Motor neuron (in vitro differentiated cells): ENCODE data around the gene KLF6. TPM values are rescaled to one million over a fixed set of nuclear protein-coding genes. Genes with fewer than 3 reads are reported as not detected.
A peak's percentile ranks its signal among the peaks of the same experiment; 100 is the strongest.

Experiments used
- ATAC-seq, 8 experiments: fragments of 200-7000 bp; cut with Tn5 transposase; replicated peaks in 6 of 8; 2 replicates each; pipeline ENCODE4 v1.8.0; 2021; ENCODE audit warnings: mild to moderate bottlenecking in 8 of 8, moderate library complexity in 8 of 8
- H3K27ac ChIP-seq, 2 donors: fragments of 250-450 bp; sonication (Bioruptor Pico); 2 replicates each; pipeline ENCODE4 v1.9.0; 2021; ENCODE audit warnings: antibody characterized with exemption in 2 of 2, mild to moderate bottlenecking in 2 of 2, moderate library complexity in 1 of 2
- H3K4me1 ChIP-seq, 2 donors: fragments of 250-450 bp; sonication (Bioruptor Pico); replicated peaks in 1 of 2; 2 replicates each; pipeline ENCODE4 v1.6.1; 2021; ENCODE audit warnings: antibody characterized with exemption in 2 of 2, mild to moderate bottlenecking in 2 of 2, moderate library complexity in 1 of 2
- H3K4me3 ChIP-seq, 5 donors: fragments of 250-450 bp; sonication (Bioruptor Pico); 2 replicates each; pipeline ENCODE4 v1.9.0; 2021; ENCODE audit warnings: antibody characterized with exemption in 5 of 5, mild to moderate bottlenecking in 5 of 5, moderate library complexity in 4 of 5
- WGBS, 10 experiments: fragments of 450-650 bp; shearing (Covaris generic); methylation state at CpG; one replicate each; pipeline ENCODE4 v1.0.0; 2022; 5-methylcytosine and 5-hydroxymethylcytosine counted together
- in situ Hi-C, 9 experiments: fragments of 400-800 bp; cut with MboI; loops; one replicate each; pipeline ENCODE4 v1.15.0; 2021; ENCODE audit warnings: low sequenced_read_pairs in 9 of 9, low pct_unique_long_range_greater_than_20kb in 2 of 9; ENCODE audit not compliant: unreplicated experiment in 9 of 9
- total RNA-seq, 8 experiments: library from RNA; unstranded; fragments of 300-600 nt; gene quantifications; 2 replicates each; pipeline versions ENCODE4 v1.2.3 to v1.2.4, GENCODE V29; 2022

KLF6 gene
- total RNA-seq, 8 experiments from 2014 or later, result 7.9 to 30.7 (median 23.7) TPM

DNA sequence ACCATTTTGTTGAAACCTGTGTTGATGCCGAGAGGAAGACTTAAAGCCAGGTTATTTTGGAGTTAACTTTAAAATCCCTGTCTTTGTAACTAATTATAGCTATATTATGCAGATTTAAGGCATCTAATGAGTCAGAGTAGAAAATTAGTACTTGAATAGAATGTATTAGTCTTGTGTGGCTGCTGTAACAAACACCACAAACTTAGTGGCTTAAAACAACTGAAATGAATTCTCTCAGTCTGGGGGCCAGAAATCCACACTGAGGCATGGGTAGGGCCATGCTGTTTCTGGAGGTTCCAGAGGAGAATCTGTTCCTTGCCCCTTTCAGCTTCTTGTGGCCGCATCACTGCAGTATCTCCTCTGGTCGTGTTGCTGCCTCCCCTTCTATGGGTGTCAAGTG, 8.5 kb upstream of the KLF6 start:
- in situ Hi-C loops, result loop anchor here in 1 of 9 experiments (25.0 kb wide), 1 partner anchor 556 kb away; no protein-coding TSS in a partner anchor
- no peak overlapping the region for H3K4me3 ChIP-seq
- no peak for ATAC-seq
- WGBS, 10 experiments, result 67 to 100% (median 91%) methylated on average over 1 to 3 of the region's 3 CpGs; no CpG with 5 or more reads in 2 of the 10 experiments
- no peak overlapping the region for H3K27ac ChIP-seq
- H3K4me1 ChIP-seq, result peaks cover 0 to 5% of the 10 kb centered on the region in 2 donors

- ATAC-seq, result no peak
- no peak overlapping the region for H3K27ac ChIP-seq
- in situ Hi-C loops, result loop anchor here in 1 of 9 experiments (25.0 kb wide), 1 partner anchor 555 kb away; no protein-coding TSS in a partner anchor
- peaks cover 0 to 5% of the 10 kb centered on the region in 2 donors for H3K4me1 ChIP-seq
- WGBS, 10 experiments, result 40 to 73% (median 67%) methylated on average over 1 to 4 of the region's 4 CpGs; no CpG with 5 or more reads in 4 of the 10 experiments
- H3K4me3 ChIP-seq, result no peak overlapping the region
Observed at GRCh38 chr10:3792710-3793219, 7.8 kb upstream of the KLF6 start.

DNA sequence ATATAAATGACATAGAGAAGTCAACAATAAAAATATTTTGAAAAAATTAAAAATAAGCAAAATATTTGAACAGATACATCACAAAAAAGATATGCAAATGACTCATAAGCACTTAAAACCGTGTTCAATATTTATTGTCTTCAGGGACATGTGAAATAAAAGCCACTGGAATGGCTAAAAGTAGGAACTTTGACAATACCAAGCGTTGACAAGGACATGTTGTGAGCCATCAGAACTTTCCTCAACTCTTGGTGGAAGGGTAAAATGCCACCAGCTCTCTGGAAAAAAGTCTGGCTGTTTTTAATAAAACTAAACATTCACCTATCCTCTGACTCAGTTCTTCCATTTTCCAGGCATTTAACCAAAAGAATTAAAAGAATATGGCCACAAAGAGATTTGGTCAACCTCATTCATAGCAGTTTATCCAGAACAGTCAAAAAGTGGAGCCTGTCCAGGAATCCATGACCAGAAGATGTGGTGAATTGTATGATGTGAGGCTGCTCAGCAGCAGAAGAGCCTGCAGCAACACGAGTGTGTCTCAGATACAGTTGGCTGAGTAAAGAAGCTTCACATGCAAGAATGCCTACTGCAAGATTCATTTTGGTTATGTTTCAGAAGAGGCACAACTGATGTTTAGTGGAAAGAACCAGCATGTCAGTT, 7.1 kb upstream of the KLF6 start:
- in situ Hi-C loops, result loop anchor here in 1 of 9 experiments (25.0 kb wide), 1 partner anchor 555 kb away; no protein-coding TSS in a partner anchor
- H3K27ac ChIP-seq, result no peak overlapping the region
- H3K4me3 ChIP-seq, result no peak overlapping the region
- ATAC-seq, result no peak
- WGBS, 10 experiments, result 28 to 81% (median 55%) methylated on average over 1 to 3 of the region's 3 CpGs
- peaks cover 2 to 5% of the 10 kb centered on the region in 2 donors for H3K4me1 ChIP-seq

GRCh38 chr10:3790858-3791257, 5.8 kb upstream of the KLF6 start:
- Histone ChIP-seq H3K4me1 (peaks cover 13 to 14% of the 10 kb centered on the region in 2 donors), H3K27ac (no peak overlapping the region), H3K4me3 (no peak overlapping the region)
- 60 to 100% (median 90%) methylated on average over 1 to 4 of the region's 6 CpGs; no CpG with 5 or more reads in 2 of the 10 experiments for WGBS, 10 experiments
- no peak for ATAC-seq
- in situ Hi-C loops, result loop anchor here in 1 of 9 experiments (25.0 kb wide), 1 partner anchor 554 kb away; no protein-coding TSS in a partner anchor

DNA sequence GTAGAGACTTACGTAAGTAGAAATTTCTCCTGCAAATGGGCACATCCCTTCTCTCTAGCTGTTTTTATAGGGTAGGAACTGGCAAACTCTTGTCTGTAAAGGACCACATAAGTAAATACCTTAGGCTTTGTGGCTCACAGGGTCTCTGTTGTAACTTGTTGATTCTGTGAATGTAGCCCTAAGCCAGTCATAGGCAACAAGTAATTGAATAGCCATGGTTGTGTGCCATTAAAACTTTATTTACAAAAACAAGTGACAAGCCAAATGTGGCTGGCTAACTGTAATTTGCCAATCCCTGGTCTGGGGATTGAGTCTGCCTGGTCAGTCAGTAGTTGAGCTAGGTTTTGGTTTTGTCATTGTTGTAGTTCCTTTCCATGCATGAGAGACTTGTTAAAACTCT, 5.3 kb upstream of the KLF6 start:
- Histone ChIP-seq H3K4me1 (peaks cover 13 to 14% of the 10 kb centered on the region in 2 donors), H3K4me3 (no peak overlapping the region), H3K27ac (no peak overlapping the region)
- WGBS, 10 experiments, result 78 to 100% (median 100%) methylated on average over 1 of the region's 1 CpG
- in situ Hi-C loops, result loop anchor here in 1 of 9 experiments (25.0 kb wide), 1 partner anchor 553 kb away; no protein-coding TSS in a partner anchor
- ATAC-seq, result no peak

- Histone ChIP-seq H3K4me1 (peaks cover 13 to 14% of the 10 kb centered on the region in 2 donors), H3K4me3 (no peak overlapping the region), H3K27ac (no peak overlapping the region)
- in situ Hi-C loops, result loop anchor here in 1 of 9 experiments (25.0 kb wide), 1 partner anchor 552 kb away; no protein-coding TSS in a partner anchor
- no peak for ATAC-seq
- 59 to 100% (median 82%) methylated on average over 1 to 2 of the region's 2 CpGs; no CpG with 5 or more reads in 1 of the 10 experiments for WGBS, 10 experiments
Observed at GRCh38 chr10:3789621-3790020, 4.6 kb upstream of the KLF6 start.

DNA sequence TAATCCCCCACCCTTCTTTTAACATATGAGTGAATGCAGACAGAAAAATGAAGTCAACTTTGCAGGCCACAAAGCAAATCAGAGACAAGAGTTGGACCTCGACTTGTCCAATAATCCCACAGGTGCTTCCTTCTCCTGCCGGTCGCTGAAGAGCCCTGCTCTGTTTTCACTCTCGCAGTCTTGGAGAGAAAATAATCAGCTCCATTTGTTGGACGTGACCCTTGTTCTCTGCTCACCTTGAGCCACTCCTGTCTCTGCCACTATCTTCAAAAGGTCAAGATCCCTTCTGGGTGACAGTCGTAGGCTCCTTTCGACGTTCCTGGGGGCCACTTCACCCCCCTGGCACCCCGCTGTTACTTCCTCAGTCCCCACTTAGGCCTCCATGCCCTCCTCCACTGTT, 2.8 kb upstream of the KLF6 start:
- peaks cover 13 to 14% of the 10 kb centered on the region in 2 donors for H3K4me1 ChIP-seq
- WGBS, 10 experiments, result 75 to 100% (median 92%) methylated on average over 1 to 8 of the region's 9 CpGs; no CpG with 5 or more reads in 1 of the 10 experiments
- H3K27ac ChIP-seq, result no peak overlapping the region

DNA sequence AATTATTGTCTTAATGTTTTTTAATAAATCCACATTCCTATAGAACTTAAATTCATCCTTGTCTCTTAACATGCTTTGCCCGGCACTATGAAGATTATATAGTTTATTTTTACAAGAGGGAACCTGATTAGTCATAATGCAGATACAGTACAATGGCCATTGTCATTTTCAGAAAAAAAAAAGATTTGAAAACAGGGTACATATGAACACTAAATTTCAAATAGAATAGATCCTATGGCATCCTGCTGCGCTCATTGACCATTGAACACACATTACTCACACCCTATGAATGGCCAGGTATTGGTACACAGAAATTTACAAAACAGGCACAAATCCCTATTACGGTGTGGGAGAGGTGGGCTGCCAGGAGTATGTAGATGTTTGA, 2.0 kb upstream of the KLF6 start:
- ATAC-seq, result no peak
- WGBS, 10 experiments, result 80 to 100% (median 93%) methylated on average over 1 to 3 of the region's 3 CpGs; no CpG with 5 or more reads in 1 of the 10 experiments
- in situ Hi-C loops, result loop anchor here in 1 of 9 experiments (25.0 kb wide), 1 partner anchor 550 kb away; no protein-coding TSS in a partner anchor
- Histone ChIP-seq H3K4me1 (peaks cover 10 to 14% of the 10 kb centered on the region in 2 donors), H3K4me3 (no peak overlapping the region), H3K27ac (peak overlapping the region in 1 of 2 donors; percentile 99)

More for the DNA sequence above, 2.8 kb upstream of the KLF6 start:
- H3K4me3 ChIP-seq, result no peak overlapping the region
- in situ Hi-C loops, result loop anchor here in 1 of 9 experiments (25.0 kb wide), 1 partner anchor 551 kb away; no protein-coding TSS in a partner anchor
- no peak for ATAC-seq

GRCh38 chr10:3786295-3787015, 1.4 kb upstream of the KLF6 start:
- no peak for ATAC-seq
- in situ Hi-C loops, result loop anchor here in 1 of 9 experiments (25.0 kb wide), 1 partner anchor 549 kb away; no protein-coding TSS in a partner anchor
- H3K4me3 ChIP-seq, result peak overlapping the region; percentile 54 to 89 (median 67)

DNA sequence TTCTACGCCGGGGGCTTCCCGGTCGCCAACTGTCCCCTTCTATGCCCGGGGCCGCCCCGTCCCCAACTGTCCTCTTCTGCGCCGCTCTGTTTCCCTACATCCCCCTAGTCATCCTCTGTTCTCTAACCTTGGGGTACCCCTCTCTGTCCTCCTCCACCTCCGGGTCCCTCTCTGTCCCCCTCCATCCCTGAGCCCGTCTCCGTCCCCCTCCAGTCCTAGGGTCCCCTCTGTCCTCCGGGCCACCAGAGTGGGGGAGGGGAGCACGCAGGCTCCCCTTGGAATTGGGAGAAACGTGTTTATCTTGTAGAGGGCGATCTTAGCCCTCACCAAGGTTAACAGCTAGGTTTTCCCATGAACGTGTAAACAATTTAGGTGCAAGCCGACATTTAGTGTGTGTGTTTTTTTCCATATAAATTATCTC, 852 bp upstream of the KLF6 start:
- in situ Hi-C loops, result loop anchor here in 1 of 9 experiments (25.0 kb wide), 1 partner anchor 549 kb away; no protein-coding TSS in a partner anchor

More at GRCh38 chr10:3786295-3787015, 1.4 kb upstream of the KLF6 start:
- 17 to 91% (median 30%) methylated on average over 3 to 9 of the region's 18 CpGs; no CpG with 5 or more reads in 1 of the 10 experiments for WGBS, 10 experiments
- H3K27ac ChIP-seq, result peak overlapping the region; percentile 99
- H3K4me1 ChIP-seq, result peaks cover 16 to 19% of the 10 kb centered on the region in 2 donors

GRCh38 chr10:3785251-3785850, 342 bp upstream of the KLF6 start:
- in situ Hi-C loops, result loop anchor here in 1 of 9 experiments (25.0 kb wide), 1 partner anchor 548 kb away; no protein-coding TSS in a partner anchor
- no CpG with 5 or more reads among the region's 76 CpGs for WGBS, 10 experiments
- Histone ChIP-seq H3K4me3 (peak overlapping the region; percentile 70 to 90 (median 84)), H3K4me1 (peaks cover 27 to 30% of the 10 kb centered on the region in 2 donors), H3K27ac (peak overlapping the region; percentile 99)
- peak; percentile 58 to 88 (median 82) for ATAC-seq

More for the DNA sequence above, 852 bp upstream of the KLF6 start:
- peaks cover 22 to 25% of the 10 kb centered on the region in 2 donors for H3K4me1 ChIP-seq
- WGBS, 10 experiments, result 0 to 9% (median 0%) methylated on average over 2 to 6 of the region's 18 CpGs; no CpG with 5 or more reads in 5 of the 10 experiments
- peak in 4 of 8 experiments; percentile 1 to 54 (median 48) for ATAC-seq
- H3K27ac ChIP-seq, result peak overlapping the region; percentile 99
- peak overlapping the region; percentile 54 to 89 (median 67) for H3K4me3 ChIP-seq
